ENCODE results near the gene PITPNM1.

PITPNM1 gene

DNA sequence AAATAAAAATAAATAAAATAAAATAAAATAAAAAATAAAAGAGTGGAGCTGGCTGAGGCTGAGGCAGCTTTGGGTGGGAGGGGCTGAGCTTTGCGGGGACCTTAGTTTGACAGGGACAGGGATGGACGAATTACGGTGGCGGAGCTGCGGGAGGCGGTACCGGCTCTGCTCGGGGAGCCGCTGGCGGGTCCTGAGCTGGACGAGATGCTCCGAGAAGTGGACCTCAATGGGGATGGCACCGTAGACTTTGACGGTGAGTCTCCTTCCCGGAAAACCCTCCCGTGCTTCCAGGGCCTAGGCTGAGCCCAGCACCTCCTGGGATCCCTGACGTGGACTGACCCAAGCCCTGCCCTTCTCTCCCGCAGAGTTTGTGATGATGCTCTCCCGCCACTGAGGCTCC is 46.9 kb downstream of the PITPNM1 start:
- H3K4me3 ChIP-seq (ENCODE audit: low read length), result no peak overlapping the region
- TF ChIP-seq, protein P1, sequence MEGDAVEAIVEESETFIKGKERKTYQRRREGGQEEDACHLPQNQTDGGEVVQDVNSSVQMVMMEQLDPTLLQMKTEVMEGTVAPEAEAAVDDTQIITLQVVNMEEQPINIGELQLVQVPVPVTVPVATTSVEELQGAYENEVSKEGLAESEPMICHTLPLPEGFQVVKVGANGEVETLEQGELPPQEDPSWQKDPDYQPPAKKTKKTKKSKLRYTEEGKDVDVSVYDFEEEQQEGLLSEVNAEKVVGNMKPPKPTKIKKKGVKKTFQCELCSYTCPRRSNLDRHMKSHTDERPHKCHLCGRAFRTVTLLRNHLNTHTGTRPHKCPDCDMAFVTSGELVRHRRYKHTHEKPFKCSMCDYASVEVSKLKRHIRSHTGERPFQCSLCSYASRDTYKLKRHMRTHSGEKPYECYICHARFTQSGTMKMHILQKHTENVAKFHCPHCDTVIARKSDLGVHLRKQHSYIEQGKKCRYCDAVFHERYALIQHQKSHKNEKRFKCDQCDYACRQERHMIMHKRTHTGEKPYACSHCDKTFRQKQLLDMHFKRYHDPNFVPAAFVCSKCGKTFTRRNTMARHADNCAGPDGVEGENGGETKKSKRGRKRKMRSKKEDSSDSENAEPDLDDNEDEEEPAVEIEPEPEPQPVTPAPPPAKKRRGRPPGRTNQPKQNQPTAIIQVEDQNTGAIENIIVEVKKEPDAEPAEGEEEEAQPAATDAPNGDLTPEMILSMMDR (IDR thresholded peaks at IDR 0.05; ENCODE audit: insufficient read depth, low read depth, low read length, missing control alignments), result no peak
- DNase-seq (ENCODE audit: low read depth), result no peak

DNA sequence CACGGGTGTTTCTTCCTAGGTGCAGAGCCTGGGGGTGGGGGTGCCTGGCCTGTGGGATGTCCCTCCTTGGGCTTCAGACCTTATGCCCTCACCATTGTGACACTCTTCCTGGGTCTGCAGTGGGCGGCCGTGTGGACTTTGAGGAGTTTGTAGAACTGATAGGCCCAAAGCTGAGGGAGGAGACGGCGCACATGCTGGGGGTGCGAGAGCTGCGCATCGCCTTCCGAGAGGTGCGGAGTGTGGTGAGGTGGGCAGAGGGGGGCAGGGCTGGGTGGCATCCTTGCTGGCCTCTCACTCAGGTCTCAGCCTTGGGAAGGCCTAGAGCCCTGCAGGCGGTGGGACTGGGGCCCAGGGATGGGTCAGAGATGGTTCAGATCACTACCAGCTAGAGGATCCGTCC is 47.7 kb downstream of the PITPNM1 start:
- no peak for DNase-seq (ENCODE audit: low read depth)
- no peak overlapping the region for H3K4me3 ChIP-seq (ENCODE audit: low read length)
- TF ChIP-seq, protein P1 (IDR thresholded peaks at IDR 0.05; ENCODE audit: insufficient read depth, low read depth, low read length, missing control alignments), result no peak

DNA sequence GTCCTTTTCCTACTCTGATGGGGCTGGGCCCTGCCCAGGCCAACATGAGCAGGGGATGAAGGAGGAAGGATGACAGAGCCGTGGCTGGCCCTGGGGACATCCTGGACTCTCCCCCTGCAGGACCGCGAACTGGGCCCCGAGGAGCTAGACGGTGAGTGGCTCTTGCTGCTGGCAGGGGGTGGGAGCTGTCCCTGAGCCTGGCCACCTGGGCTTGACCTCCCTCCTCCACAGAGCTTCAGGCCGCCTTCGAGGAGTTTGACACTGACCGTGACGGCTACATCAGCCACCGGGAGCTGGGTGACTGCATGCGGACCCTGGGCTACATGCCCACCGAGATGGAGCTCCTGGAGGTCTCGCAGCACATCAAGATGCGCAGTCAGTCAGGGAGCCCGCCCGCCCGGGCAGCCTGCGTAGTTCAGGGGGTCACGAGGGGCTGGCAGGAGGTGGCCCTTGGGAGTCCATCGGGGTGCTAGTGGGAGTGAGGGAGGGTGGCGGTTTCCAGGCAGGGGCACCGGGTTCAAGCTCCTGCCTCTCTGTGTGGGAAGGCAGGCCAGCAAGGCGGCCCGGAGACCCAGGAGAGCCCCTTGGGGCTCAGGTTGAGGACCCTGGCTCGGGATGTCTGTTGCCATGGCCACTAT is 49.0 kb downstream of the PITPNM1 start:
- no peak overlapping the region for H3K4me3 ChIP-seq (ENCODE audit: low read length)
- TF ChIP-seq, protein P1 (IDR thresholded peaks at IDR 0.05; ENCODE audit: insufficient read depth, low read depth, low read length, missing control alignments), result no peak
- DNase-seq (ENCODE audit: low read depth), result no peak

DNA sequence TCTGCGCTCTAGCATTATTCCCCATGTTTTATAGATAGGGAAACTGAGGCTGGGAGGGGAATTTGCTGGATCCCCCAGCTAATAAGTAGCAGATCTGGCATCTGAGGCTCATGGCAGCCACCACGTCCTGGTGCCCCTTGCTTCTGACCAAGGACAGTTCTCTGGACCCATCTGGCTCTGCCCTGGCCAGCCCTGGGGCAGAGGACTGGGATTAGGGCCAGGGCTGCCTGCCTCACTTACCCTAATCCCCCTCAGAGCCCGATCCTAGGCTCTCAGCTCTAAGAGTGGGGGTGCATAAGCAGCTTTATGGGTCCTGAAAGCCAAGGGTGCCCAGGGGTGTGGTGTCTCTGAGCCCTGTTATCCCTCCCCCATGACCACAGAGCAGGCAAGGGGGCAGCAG is 50.1 kb downstream of the PITPNM1 start, which contains the start of gene CABP4:
Gene CABP4, plus strand, starts transcription at position 301 of the 400 bp plus-strand sequence. Its CDS starts 70 bp downstream, at position 371.
- TF ChIP-seq, protein P1 (IDR thresholded peaks at IDR 0.05; ENCODE audit: insufficient read depth, low read depth, low read length, missing control alignments), result no peak
- H3K4me3 ChIP-seq (ENCODE audit: low read length), result no peak within 1 kb of the TSS
- no peak for DNase-seq (ENCODE audit: low read depth)

DNA sequence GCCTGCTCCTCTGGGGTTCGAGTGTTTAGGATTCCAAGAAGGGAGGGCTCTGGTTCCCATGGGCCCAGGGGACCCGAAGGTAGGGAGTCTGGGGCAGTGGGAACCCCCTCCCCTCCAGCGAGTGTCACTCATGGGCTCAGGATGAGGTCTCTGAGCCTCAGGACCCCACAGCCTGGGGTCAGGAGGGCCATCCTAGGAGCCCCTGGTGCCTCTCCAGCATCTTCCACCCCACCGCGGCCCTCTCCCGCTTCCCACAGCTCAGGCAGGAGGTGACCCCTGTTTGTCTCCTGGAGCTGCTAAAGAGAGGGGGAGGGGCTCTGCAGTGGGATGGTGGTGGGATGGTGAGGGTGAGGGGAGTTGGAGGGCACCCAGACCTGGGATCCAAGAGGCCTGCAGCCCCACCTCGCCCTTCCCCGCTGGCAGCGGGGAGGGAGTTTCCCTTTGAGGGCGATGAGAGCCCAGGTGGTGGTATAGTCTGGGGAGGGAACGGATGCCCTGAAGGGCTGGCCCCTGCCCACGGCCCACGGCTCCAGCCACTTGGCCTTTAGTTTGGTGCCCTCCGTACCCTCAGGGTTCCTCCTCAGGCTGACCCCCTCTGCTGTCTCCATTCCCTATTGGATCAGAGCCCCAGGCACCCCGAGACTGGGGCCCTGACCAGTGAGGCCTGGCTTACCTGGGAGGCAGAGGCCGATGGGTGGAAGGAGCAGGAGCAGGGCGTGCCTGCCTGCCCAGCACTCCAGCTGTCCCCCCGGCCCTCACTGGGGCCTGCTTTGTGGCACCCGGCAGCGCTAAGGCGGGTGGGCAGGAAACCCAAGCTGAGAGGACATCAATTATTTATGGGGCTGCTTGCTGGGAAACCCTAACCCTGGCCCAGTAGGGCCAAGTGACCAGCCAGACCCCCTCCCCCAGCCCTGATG is 51.1 kb downstream of the PITPNM1 start:
- no peak for DNase-seq (ENCODE audit: low read depth)

DNA sequence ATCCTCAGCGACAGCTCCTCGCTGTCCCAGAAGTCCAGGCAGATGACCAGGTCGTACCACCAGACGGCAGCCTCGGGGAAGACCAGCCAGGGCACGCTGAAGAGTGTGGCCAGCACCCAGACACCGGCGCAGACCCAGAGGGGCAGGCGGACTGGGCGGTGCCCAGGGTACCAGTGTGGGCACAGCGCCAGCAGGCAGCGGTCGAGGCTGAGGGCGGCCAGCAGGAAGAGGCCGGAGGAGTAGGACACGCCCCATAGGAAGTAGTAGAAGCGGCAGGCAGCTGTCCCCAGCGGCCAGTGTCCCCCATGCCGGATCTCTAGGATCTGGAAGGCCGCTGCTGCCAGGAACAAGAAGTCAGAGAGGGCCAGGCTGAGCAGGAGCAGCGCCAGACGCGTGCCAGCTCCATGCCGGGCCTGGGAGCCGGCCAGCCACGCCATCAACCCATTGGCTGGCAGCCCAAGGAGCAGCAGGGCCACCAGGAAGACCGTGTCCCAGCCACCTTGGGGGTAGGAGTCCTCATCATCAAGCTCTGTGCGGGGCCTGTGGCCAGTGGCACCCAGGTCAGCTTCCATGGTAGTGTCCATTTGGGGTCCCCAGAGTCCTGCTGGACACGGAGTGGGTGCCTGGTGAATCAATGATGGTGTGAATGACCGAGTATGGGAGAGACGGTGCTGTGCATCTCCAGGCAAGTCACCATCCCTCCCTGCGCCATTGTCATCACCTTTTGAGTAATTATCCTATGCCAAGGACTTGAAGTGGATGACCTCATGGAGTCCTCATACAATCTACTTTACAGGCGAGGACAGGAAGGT is 52.8 kb downstream of the PITPNM1 start, which contains the start of gene GPR152:
Gene GPR152, minus strand, starts transcription at position 589 of the 812 bp plus-strand sequence. Its CDS starts 5 bp downstream, at position 584.
- no peak for DNase-seq (ENCODE audit: low read depth)
- TF ChIP-seq, protein P1 (IDR thresholded peaks at IDR 0.05; ENCODE audit: insufficient read depth, low read depth, low read length, missing control alignments), result no peak
- no peak within 1 kb of the TSS for H3K4me3 ChIP-seq (ENCODE audit: low read length)

More for the DNA sequence above, 51.1 kb downstream of the PITPNM1 start:
- TF ChIP-seq, protein P1 (IDR thresholded peaks at IDR 0.05; ENCODE audit: insufficient read depth, low read depth, low read length, missing control alignments), result no peak
- H3K4me3 ChIP-seq (ENCODE audit: low read length), result no peak overlapping the region

Data from epithelial cell of esophagus (primary cell).